Stimulated activated CD8-positive, alpha-beta memory T cell treated with anti-CD3 and anti-CD28 coated beads, Interleukin-4, amount 100 ng/mL, for 4 hours (primary cell): ENCODE data around the gene LIN28A.

Source experiments
- DNase-seq, 2 donors: peaks; one replicate each; pipeline ENCODE4 v3.0.0-alpha.2; 2020; ENCODE audit warnings: low read depth in 2 of 2, low spot score in 1 of 2

The LIN28A gene

DNA sequence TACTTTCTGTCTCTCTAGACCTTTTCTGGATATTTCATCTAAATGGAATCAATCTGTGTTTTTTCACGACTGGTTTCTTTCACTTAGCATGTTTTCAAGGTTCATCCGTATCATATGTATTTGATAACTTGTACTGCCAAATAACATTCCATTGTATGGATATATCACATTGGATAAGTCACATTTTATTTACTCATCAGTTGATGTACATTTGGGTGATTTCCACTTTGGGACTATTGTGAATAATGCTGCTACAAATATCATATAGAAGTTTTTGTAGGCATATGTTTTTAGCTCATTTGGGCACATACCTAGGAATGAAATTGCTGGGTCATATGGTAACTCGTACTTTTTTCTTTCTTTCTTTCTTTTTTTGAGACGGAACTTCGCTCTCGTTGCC lies 68.4 kb downstream of the LIN28A start:
- no peak for DNase-seq
